SIG-M5 (cell line): ENCODE results near the gene STX19.
"Not testable (repeated sequence)": the region's sequence is repeated elsewhere in the genome, so short reads cannot be mapped to it uniquely, and the experiment has no call there.

Experiments used
- DNase-seq: peaks from one replicate; lab custom pipeline; 2025; lab: John Stamatoyannopoulos, UW

Gene STX19

GRCh38 chr3:93973131-93974126, 55.0 kb downstream of the STX19 start, which contains the start of gene PROS1:
Gene PROS1 (minus strand): TSS chr3:93973896. CDS start chr3:93973749, 147 bp downstream.
- DNase-seq: peak; percentile 18

GRCh38 chr3:93969997-93970396, 58.4 kb downstream of the STX19 start:
- no peak for DNase-seq

- DNase-seq: no peak
Measured at GRCh38 chr3:93969443-93969842, 59.0 kb downstream of the STX19 start.

- DNase-seq: not testable (repeated sequence)
Measured at GRCh38 chr3:93965106-93965505, 63.3 kb downstream of the STX19 start.
